Fibroblast of skin of left biceps (primary cell): ENCODE data around the gene CST6.

Experiments
- DNase-seq, 2 experiments: peaks; one replicate each; pipeline ENCODE4 v3.0.0-alpha.2; 2013; ENCODE audit warnings: low read depth in 2 of 2

The CST6 gene

GRCh38 chr11:66047541-66048365 is 35.9 kb downstream of the CST6 start:
- no peak for DNase-seq

GRCh38 chr11:66048547-66049323 is 36.9 kb downstream of the CST6 start, which contains the start of gene GAL3ST3:
Gene GAL3ST3, minus strand, starts transcription at chr11:66049161. Its CDS starts 3,746 bp downstream, at chr11:66045415.
- DNase-seq = no peak

DNA sequence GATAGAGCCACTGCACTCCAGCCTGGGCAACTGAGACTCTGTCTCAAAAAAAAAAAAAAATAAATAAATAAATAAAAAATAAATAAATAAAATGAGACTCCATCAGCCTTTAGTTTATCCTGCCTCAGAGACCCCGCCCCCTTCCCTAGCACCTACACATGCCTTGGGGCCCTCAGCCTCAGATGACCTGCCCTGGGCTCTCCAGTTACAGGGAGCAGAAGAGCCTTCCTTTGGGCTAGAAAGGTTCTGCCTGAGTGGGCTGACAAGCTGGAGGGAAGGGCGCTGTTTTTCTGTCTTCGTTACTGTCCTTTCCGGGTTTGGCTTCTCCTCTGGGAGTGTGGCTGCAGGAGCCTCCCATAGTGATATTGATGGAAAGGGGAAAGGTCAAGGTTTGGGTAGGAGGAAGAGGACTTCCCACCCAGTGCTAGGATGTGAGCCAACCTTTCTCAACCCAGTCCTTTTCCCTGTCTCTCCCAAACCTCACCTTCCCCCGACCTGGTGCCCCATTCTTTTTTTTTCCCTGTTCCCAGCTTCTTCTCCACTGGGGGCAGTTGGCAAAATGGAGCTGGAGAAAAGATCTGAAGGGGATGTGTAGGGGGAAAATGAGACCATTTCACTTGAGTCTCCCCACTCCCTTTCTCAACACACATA is 38.9 kb downstream of the CST6 start:
- DNase-seq = no peak

- DNase-seq = no peak
Observed at GRCh38 chr11:66051371-66051765, 39.6 kb downstream of the CST6 start.

GRCh38 chr11:66051766-66052663 is 40.2 kb downstream of the CST6 start, which contains the start of gene SF3B2:
Gene SF3B2, plus strand, starts transcription at chr11:66052364. Its CDS starts 21 bp downstream, at chr11:66052385.
- DNase-seq = peak; percentile 94 to 97

DNA sequence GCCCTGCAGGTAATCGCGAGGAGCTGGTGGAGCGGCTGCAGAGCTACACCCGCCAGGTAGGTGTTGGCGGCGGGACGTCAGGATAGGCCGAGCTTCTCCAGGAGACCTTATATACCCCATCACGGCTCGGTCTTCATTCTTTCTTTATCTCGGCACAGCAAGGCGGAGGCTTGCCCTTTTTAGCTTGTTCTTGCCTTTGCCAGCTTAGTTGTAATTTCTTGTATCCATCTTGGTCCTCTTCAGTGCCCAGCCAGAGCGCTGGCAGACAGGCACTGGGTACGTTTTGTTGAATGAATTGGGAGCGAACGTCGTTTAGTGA is 40.8 kb downstream of the CST6 start:
- DNase-seq = no peak

- DNase-seq = no peak
Observed at GRCh38 chr11:66055021-66055420, 43.2 kb downstream of the CST6 start.

DNA sequence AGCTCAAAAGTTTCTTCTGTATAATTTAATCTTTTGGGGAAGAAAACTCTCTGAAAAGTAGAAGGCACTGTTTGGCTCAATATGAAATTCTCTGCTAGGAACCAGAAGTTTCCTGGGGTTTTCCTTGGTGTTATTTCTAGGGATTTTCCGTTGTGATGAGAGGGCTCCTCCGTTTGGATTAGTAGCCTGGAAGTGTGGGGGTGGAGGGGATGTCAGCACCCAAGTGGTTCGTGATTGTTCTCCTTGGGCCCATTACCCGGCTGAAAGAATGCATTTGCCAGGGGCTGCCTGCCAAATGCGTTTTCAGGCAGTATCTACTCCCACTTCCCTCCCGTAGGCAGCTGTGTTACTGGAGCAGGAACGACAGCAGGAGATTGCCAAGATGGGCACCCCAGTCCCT is 44.7 kb downstream of the CST6 start:
- no peak for DNase-seq

DNA sequence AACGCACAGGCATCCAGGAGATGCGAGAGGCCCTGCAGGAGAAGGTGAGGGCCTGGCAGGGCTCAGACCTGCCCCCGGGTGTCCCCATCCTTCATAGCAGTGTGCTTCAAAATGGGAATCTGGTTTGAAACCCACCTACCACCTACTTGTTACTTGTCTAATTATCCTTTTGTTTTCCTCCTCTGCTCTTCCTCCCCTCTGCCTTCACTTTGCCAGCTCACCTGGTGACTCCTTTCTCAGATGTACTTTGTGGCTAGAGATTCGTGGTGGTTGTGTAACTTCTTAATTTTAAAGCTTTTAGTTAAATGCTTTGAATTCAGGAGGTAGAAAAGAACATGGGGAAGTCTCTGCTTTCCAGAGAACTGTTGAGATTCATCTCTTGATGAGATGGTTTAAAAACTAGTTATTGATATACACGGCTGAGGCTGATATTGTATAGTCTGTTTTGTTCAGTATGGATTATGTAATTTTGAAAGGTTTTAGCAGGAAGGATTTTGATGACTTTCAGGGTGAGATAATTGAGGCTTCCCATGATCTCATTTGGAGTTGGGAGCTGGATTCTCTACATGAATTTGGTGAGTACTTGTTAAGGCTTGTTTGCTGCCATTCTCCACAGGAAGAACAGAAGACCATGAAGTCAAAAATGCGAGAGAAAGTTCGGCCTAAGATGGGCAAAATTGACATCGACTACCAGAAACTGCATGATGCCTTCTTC is 48.3 kb downstream of the CST6 start:
- DNase-seq = no peak

- no peak for DNase-seq
Observed at GRCh38 chr11:66061268-66061667, 49.5 kb downstream of the CST6 start.

DNA sequence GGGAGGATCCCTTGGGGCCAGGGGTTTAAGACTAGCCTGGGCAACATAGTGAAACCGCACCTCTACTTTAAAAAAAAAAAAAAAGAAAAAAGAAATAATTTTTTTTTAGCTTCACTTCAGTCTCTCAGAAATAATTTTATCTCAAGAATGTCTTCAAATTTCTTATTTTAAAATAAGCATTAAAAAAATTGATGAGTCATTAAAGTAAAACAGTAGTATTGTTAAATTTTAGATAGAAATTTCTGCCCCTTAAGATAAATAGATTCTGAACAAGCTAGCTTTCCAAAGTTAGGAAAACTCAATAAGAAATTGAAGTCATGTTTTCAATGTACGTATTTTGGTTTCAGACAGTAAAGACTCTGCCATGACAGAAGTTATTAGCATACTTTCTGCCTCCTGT is 50.6 kb downstream of the CST6 start:
- DNase-seq = no peak
